ENCODE measurements around the gene GORASP2. TPM values are rescaled to one million over a fixed set of nuclear protein-coding genes. Genes with fewer than 3 reads are reported as not detected.

GORASP2 gene
- total RNA-seq (10 to 100 TPM; 82.4 to 83.2 TPM), polyA plus RNA-seq (100 to 1,000 TPM; 111 to 116 TPM)

DNA sequence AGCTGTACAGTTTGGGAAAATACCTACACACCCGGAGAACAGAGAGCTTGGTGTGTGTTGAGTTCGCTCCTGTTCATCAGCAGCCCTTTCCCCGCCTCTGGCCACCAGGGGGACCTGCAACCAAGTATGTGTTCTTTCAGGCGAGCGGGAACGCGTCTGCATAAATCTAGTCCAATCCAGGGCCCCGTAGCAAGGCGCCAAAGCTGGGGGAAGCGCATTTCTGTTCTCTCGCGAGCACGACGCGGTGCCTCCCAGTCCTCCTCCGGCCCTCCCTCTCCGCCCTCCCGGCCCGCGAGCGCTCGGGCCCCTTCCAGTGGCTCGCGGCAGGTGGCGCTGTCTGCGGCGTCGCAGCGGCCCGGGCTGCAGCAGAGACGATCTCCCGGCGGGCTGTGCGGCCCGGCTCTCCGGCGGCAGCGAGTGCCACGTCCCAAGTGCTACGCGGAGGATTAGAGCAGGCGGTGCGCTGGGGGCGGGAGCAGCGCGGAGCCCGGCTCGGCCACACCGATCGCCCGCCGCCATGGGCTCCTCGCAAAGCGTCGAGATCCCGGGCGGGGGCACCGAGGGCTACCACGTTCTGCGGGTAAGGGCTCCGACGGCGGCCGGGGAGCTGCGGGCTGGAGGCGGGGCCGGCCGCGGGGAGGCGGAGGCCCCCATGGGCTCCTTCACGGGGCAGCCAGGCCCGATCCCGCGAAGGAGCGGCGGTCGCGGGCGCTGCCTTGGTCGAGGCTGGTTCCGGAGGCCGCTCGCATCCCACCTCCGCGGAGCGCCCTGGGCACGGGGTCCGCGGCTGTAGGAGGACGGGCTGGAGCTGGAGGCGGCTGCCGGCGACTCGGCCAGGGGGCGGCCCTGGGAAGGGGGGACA lies at the start of gene GORASP2:
GORASP2 (plus strand) TSS at position 430 of the 862 bp plus-strand sequence; CDS start at position 518, 88 bp downstream.
- Mint-ChIP-seq H3K27me3 (no peaks in the 10 kb centered on the region), H3K4me3 (peak within 1 kb of the TSS; percentile 93 to 99 (median 96)), H3K36me3 (peaks cover 0 to 22% of the 10 kb centered on the region in 2 donors), H3K27ac (peak within 1 kb of the TSS; percentile 94 to 98 (median 97)), H3K9me3 (peaks cover 0 to 1% (median 0%) of the 10 kb centered on the region in 8 donors), H3K4me1 (peaks cover 24 to 48% (median 38%) of the 10 kb centered on the region in 4 donors)
- H3K9me3 ChIP-seq (ENCODE audit: control insufficient read depth in 1 of 2, low read length in 2 of 2): no peaks in the 10 kb centered on the region
- intact Hi-C loops (cut with micrococcal nuclease): loop anchor here (1.0 to 5.0 kb wide), 7 partner anchors 44 to 1347 kb away; partner anchors contain the start of genes DCAF17, DYNC1I2 and PPIG
- ChIA-PET CTCF (ENCODE audit: partially characterized antibody) (interaction anchor here (0.6 to 4.0 kb wide), 43 partner anchors 9 to 1101 kb away, joined by 3 to 26 read pairs (median 4); partner anchors contain the start of genes DCAF17, GAD1 and METTL8), POLR2A (ENCODE audit: partially characterized antibody) (interaction anchor here (0.6 to 3.8 kb wide), 28 partner anchors 12 to 1532 kb away, joined by 3 to 38 read pairs (median 5); partner anchors contain the start of genes DCAF17, HAT1, METTL5 and METTL8)
- H3K36me3 ChIP-seq (ENCODE audit: insufficient read depth, low read length): no peaks in the 10 kb centered on the region
- peak; percentile 98 to 99 (median 99) for DNase-seq
- H3K4me3 ChIP-seq (ENCODE audit: low read length in 2 of 2): peak within 1 kb of the TSS; percentile 70 to 82
- H3K27ac ChIP-seq (ENCODE audit: low read depth, low read length): peak within 1 kb of the TSS; percentile 89
- no peaks in the 10 kb centered on the region for H3K27me3 ChIP-seq (ENCODE audit: insufficient read depth, low read length)
- peaks cover 43% of the 10 kb centered on the region for H3K4me1 ChIP-seq (ENCODE audit: insufficient read depth, low read length)

DNA sequence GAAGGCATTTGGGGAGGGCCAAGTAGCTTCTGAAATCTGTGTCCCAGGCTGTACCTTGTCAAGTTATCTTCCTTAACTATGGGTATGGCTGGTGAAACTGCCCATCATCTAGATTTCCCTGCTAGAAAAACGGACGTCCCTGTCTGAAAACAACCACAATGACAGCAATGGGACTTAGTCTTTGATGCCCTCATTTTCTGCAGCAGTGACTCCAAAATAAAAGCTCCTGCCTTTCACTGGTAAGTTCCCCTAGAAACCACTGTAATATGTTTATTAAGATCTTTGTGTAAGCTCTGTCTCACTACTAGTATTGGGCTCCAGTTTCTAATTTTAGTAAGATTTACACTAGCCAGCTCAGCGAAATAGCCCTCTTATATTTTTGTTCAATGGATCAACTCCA lies 47.2 kb upstream of the GORASP2 start:
- Mint-ChIP-seq H3K9me3 (peaks cover 0 to 3% (median 0%) of the 10 kb centered on the region in 8 donors), H3K27ac (no peak overlapping the region), H3K27me3 (peaks cover 8 to 15% of the 10 kb centered on the region in 2 donors), H3K4me1 (peaks cover 5 to 11% (median 7%) of the 10 kb centered on the region in 4 donors), H3K36me3 (peaks cover 0 to 3% of the 10 kb centered on the region in 2 donors), H3K4me3 (no peak overlapping the region)
- POLR2A ChIA-PET (ENCODE audit: partially characterized antibody): no interaction called here
- Histone ChIP-seq H3K36me3 (ENCODE audit: insufficient read depth, low read length) (no peaks in the 10 kb centered on the region), H3K27ac (ENCODE audit: low read depth, low read length) (no peak overlapping the region), H3K9me3 (ENCODE audit: control insufficient read depth in 1 of 2, low read length in 2 of 2) (no peaks in the 10 kb centered on the region), H3K4me1 (ENCODE audit: insufficient read depth, low read length) (peaks cover 8% of the 10 kb centered on the region), H3K4me3 (ENCODE audit: low read length in 2 of 2) (no peak overlapping the region), H3K27me3 (ENCODE audit: insufficient read depth, low read length) (no peaks in the 10 kb centered on the region)
- CTCF ChIA-PET (ENCODE audit: partially characterized antibody): interaction anchor here (0.6 to 6.9 kb wide), 2 partner anchors 9 to 1751 kb away, joined by 3 to 51 read pairs; no protein-coding TSS in a partner anchor
- intact Hi-C loops (cut with micrococcal nuclease): no loop called here
- DNase-seq: no peak

DNA sequence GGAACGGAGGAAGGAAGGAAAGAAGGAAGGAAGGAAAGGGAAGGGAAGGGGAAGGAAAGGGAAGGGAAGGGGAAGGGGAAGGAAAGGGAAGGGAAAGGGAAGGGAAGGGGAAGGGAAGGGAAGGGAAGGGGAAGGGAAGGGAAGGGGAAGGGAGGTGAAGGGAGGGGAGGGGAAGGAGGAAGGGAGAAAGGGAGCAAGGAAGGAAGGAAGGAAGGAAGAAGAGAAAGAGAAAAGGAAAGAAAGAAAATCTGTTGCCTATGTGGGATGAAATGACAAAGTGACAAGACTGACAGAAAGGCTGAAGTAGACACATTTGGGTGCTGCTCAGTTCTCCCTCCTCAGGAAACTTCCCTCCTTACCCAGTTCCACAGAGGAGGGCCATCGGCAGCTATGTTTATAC lies 46.3 kb upstream of the GORASP2 start:
- Mint-ChIP-seq H3K36me3 (peaks cover 0 to 3% of the 10 kb centered on the region in 2 donors), H3K9me3 (peaks cover 0 to 3% (median 0%) of the 10 kb centered on the region in 8 donors), H3K27ac (no peak overlapping the region), H3K4me1 (peaks cover 5 to 10% (median 7%) of the 10 kb centered on the region in 4 donors), H3K27me3 (peaks cover 8 to 15% of the 10 kb centered on the region in 2 donors), H3K4me3 (no peak overlapping the region)
- DNase-seq: no peak
- no peaks in the 10 kb centered on the region for H3K36me3 ChIP-seq (ENCODE audit: insufficient read depth, low read length)
- H3K4me3 ChIP-seq (ENCODE audit: low read length in 2 of 2): no peak overlapping the region
- H3K27me3 ChIP-seq (ENCODE audit: insufficient read depth, low read length): no peaks in the 10 kb centered on the region
- peaks cover 8% of the 10 kb centered on the region for H3K4me1 ChIP-seq (ENCODE audit: insufficient read depth, low read length)
- H3K9me3 ChIP-seq (ENCODE audit: control insufficient read depth in 1 of 2, low read length in 2 of 2): no peaks in the 10 kb centered on the region
- no peak overlapping the region for H3K27ac ChIP-seq (ENCODE audit: low read depth, low read length)
- CTCF ChIA-PET (ENCODE audit: partially characterized antibody): interaction anchor here (6.9 kb wide), 1 partner anchor 10 kb away, joined by 51 read pairs; no protein-coding TSS in a partner anchor
- intact Hi-C loops (cut with micrococcal nuclease): no loop called here
- POLR2A ChIA-PET (ENCODE audit: partially characterized antibody): no interaction called here

DNA sequence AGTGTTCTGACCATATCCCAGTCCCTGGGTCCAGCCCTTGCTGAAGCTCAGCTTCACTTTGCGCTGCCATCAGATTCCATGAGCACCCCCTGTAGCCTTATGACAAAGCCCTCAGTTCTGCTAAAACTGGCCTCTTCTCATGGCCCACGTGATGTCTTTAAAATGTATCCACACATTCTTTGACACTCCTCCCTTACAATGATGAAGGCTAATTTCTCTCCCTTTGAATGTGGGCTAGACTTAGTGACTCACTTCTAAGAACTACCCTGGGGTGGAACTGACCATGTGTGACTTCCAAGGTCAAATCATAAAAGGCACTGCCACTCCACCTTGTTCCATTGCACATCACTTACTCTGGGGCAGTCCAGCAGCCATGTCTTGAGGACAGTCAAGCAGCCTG lies 45.4 kb upstream of the GORASP2 start:
- Mint-ChIP-seq H3K9me3 (peaks cover 0 to 3% (median 0%) of the 10 kb centered on the region in 8 donors), H3K4me1 (peaks cover 0 to 1% (median under 1%) of the 10 kb centered on the region in 4 donors), H3K27me3 (peaks cover 8 to 15% of the 10 kb centered on the region in 2 donors), H3K4me3 (no peak overlapping the region), H3K27ac (no peak overlapping the region), H3K36me3 (peaks cover 0 to 3% of the 10 kb centered on the region in 2 donors)
- Histone ChIP-seq H3K9me3 (ENCODE audit: control insufficient read depth in 1 of 2, low read length in 2 of 2) (no peaks in the 10 kb centered on the region), H3K27me3 (ENCODE audit: insufficient read depth, low read length) (no peaks in the 10 kb centered on the region), H3K4me1 (ENCODE audit: insufficient read depth, low read length) (peaks cover under 1% of the 10 kb centered on the region), H3K27ac (ENCODE audit: low read depth, low read length) (no peak overlapping the region), H3K36me3 (ENCODE audit: insufficient read depth, low read length) (no peaks in the 10 kb centered on the region), H3K4me3 (ENCODE audit: low read length in 2 of 2) (no peak overlapping the region)
- DNase-seq: no peak
- intact Hi-C loops (cut with micrococcal nuclease): no loop called here
- CTCF ChIA-PET (ENCODE audit: partially characterized antibody): interaction anchor here (6.9 kb wide), 1 partner anchor 11 kb away, joined by 51 read pairs; no protein-coding TSS in a partner anchor
- POLR2A ChIA-PET (ENCODE audit: partially characterized antibody): no interaction called here

DNA sequence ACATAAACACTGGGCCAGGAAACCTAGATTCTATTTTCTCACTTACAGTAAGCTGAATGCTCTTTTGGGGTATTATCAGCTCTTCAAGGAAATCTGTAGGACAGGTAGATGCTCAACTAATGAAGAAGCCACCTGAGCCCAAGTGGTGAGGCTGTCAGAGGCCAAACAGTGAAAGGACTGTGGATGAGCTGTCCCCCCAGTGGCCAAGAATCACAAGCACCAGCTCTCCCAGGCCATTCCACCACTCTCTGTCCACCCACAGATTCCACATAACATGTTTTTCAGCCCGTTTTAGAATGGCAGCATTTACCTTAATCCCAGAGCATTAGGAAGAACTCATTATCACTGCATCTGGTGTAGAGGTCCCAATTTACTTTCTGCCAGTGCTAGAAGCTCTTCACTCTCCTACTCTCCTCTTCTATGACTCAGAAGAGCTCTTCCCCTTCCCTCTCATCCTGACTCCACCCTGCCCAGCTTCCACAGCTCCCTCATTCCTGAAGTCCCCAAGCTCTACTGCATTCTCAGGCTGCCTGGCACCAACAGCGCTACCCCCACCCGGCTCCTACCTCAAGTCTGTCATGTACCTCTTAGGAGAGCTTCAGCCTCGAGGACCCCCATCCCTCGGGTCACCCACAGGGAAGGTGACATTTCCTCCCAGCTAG lies 43.8 kb upstream of the GORASP2 start:
- no peak overlapping the region for H3K27ac Mint-ChIP-seq
- Histone ChIP-seq H3K27ac (ENCODE audit: low read depth, low read length) (no peak overlapping the region), H3K27me3 (ENCODE audit: insufficient read depth, low read length) (no peaks in the 10 kb centered on the region), H3K4me3 (ENCODE audit: low read length in 2 of 2) (no peak overlapping the region), H3K36me3 (ENCODE audit: insufficient read depth, low read length) (no peaks in the 10 kb centered on the region), H3K4me1 (ENCODE audit: insufficient read depth, low read length) (no peaks in the 10 kb centered on the region), H3K9me3 (ENCODE audit: control insufficient read depth in 1 of 2, low read length in 2 of 2) (no peaks in the 10 kb centered on the region)
- H3K4me3 Mint-ChIP-seq: no peak overlapping the region
- H3K9me3 Mint-ChIP-seq: peaks cover 0 to 3% (median 0%) of the 10 kb centered on the region in 8 donors
- intact Hi-C loops (cut with micrococcal nuclease): no loop called here
- DNase-seq: no peak
- no peaks in the 10 kb centered on the region for H3K4me1 Mint-ChIP-seq
- peaks cover 0 to 3% of the 10 kb centered on the region in 2 donors for H3K36me3 Mint-ChIP-seq
- ChIA-PET POLR2A (ENCODE audit: partially characterized antibody) (no interaction called here), CTCF (ENCODE audit: partially characterized antibody) (interaction anchor here (1.4 to 6.9 kb wide), 2 partner anchors 12 to 476 kb away, joined by 3 to 51 read pairs; no protein-coding TSS in a partner anchor)
- H3K27me3 Mint-ChIP-seq: peaks cover 10 to 15% of the 10 kb centered on the region in 2 donors

DNA sequence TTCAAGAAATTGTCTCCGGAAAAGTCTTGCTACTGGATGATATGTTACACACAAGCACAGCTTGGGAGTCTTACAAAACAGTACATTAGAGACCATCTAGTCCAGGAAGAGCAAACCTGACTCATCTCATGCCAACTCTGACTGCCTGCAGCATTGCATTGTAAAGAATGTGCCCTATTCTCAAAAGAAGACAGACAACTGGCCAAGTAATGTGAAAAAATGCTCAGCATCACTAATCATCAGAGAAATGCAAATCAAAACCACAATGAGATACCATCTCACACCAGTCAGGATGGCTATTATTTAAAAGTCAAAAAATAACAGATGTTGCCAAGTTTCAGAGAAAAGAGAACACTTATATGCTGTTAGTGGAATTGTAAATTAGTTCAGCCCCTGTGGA lies 42.7 kb upstream of the GORASP2 start:
- H3K9me3 Mint-ChIP-seq: peaks cover 0 to 3% (median 0%) of the 10 kb centered on the region in 8 donors
- no peak overlapping the region for H3K4me3 Mint-ChIP-seq
- Histone ChIP-seq H3K4me1 (ENCODE audit: insufficient read depth, low read length) (no peaks in the 10 kb centered on the region), H3K4me3 (ENCODE audit: low read length in 2 of 2) (no peak overlapping the region), H3K27ac (ENCODE audit: low read depth, low read length) (no peak overlapping the region), H3K9me3 (ENCODE audit: control insufficient read depth in 1 of 2, low read length in 2 of 2) (no peaks in the 10 kb centered on the region), H3K27me3 (ENCODE audit: insufficient read depth, low read length) (no peaks in the 10 kb centered on the region), H3K36me3 (ENCODE audit: insufficient read depth, low read length) (no peaks in the 10 kb centered on the region)
- no peak for DNase-seq
- POLR2A ChIA-PET (ENCODE audit: partially characterized antibody): no interaction called here
- no peaks in the 10 kb centered on the region for H3K4me1 Mint-ChIP-seq
- CTCF ChIA-PET (ENCODE audit: partially characterized antibody): interaction anchor here (6.9 kb wide), 1 partner anchor 13 kb away, joined by 51 read pairs; no protein-coding TSS in a partner anchor
- intact Hi-C loops (cut with micrococcal nuclease): no loop called here
- peaks cover 10 to 15% of the 10 kb centered on the region in 2 donors for H3K27me3 Mint-ChIP-seq
- peaks cover 0 to 3% of the 10 kb centered on the region in 2 donors for H3K36me3 Mint-ChIP-seq
- H3K27ac Mint-ChIP-seq: no peak overlapping the region
